Erythroblast (primary cell): ENCODE results near the gene IL13RA2.

Experiments used
- GATA1 ChIP-seq: IDR thresholded peaks from 2 replicates; pipeline ENCODE4 v1.6.1; 2011; ENCODE audit warnings: low read depth, mild to moderate bottlenecking, control low read depth, low read length, moderate library complexity
- POLR2A ChIP-seq: IDR thresholded peaks from 2 replicates; pipeline ENCODE4 v1.6.1; 2011; ENCODE audit warnings: mild to moderate bottlenecking, low read length

- TF ChIP-seq POLR2A: no peak
- no peak for TF ChIP-seq GATA1
Measured at GRCh38 chrX:114970806-114971205, 46.6 kb downstream of the IL13RA2 start.
